Measurements from ENCODE around the gene BUB1B.

DNA sequence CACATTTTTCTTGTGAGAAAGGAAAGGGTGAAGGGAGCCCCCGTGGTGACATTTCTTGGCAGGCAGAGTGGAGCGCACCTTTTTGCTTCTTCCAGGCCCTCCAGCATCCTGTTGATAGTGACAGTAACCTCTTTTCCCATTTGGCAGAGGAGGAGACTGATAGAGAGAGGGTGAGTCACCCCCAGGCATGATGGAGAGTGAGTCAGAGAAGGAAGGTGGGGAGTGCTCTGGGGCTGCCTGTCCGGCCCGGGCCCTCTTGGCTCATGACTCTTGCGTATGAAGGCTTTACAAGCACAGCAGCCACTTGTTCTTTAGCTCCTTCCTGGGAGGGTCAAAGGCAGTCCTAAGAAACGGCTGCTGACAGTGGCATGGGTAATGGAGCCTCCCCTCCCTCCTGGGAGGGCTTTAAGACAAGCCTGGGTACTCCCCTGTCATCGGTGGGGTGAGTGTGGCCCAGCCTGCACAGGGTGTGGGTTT is 106.0 kb downstream of the BUB1B start:
- TF ChIP-seq POLR2A (IDR thresholded peaks at IDR 0.05; ENCODE audit: low read depth, low read length), result no peak
- no peak for TF ChIP-seq SPI1 (IDR thresholded peaks at IDR 0.05; ENCODE audit: low read depth, low read length)
- TF ChIP-seq TAF1 (IDR thresholded peaks at IDR 0.05; ENCODE audit: low read depth, low read length), result no peak
- TF ChIP-seq POLR2AphosphoS5 (IDR thresholded peaks at IDR 0.05; ENCODE audit: low read depth, low read length), result no peak
- no peak for TF ChIP-seq POU2F2 (IDR thresholded peaks at IDR 0.05; ENCODE audit: low read depth, low read length)
- no peak for TF ChIP-seq PAX5 (IDR thresholded peaks at IDR 0.05; ENCODE audit: insufficient read depth, low read length, severe bottlenecking)

Measured in GM12891 (cell line).